ENCODE data around the gene ARID1B. TPM values are rescaled to one million over a fixed set of nuclear protein-coding genes. Genes with fewer than 3 reads are reported as not detected.

The ARID1B gene
- total RNA-seq, 5 donors from 2014 or later (not counting 1 experiment from before 2014, with no cell fraction given) = 103 to 161 (median 108) TPM

DNA sequence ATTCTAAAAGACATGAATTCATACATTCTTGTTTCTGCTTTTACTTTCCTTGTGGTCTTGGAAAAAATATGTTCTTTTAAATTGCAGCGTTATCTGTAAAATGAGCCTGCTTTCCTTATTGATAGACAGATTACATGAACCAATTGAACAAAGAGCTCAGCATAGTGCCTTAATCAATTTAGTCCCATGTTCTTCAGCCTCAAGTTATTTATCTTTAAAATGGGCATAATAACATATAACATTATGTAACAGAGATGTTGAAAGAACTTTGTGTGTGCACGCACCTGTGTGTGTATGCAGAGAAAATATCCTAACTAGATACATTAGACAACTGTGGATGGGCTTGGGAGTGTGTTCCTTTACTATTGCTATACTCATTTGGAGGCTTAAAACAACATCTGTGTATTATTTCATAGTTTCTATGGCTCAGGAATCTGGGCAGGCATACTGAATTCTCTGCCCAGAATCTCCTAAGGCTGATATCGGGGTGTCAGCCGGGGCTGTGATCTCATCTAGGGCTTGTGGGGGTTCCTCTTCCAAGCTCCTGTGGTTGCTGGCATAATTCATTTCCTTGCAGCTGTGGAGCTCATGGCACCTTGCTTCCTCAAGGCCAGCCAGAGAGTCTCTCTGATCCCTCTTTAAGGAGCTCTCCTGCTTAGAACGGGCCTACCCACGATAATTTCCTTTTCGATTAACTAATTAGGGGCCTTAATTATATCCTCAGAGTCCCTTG lies 194.1 kb downstream of the ARID1B start:
- Mint-ChIP-seq H3K27ac (no peak overlapping the region), H3K36me3 (no peaks in the 10 kb centered on the region), H3K4me1 (peaks cover 78 to 88% (median 78%) of the 10 kb centered on the region in 3 donors), H3K27me3 (no peaks in the 10 kb centered on the region), H3K9me3 (no peaks in the 10 kb centered on the region), H3K4me3 (no peak overlapping the region)
- no peak for ATAC-seq (replicated peaks in 1 of 4)
- WGBS (ENCODE audit: insufficient coverage) = 100% methylated on average over 1 of the region's 7 CpGs
- no peak overlapping the region for H3K27ac ChIP-seq (ENCODE audit: low read length)
- no peaks in the 10 kb centered on the region for H3K27me3 ChIP-seq (replicated peaks in 1 of 2; ENCODE audit: control insufficient read depth in 2 of 2, extremely low read depth in 1 of 2, insufficient read depth in 2 of 2, low read length in 1 of 2)
- no peaks in the 10 kb centered on the region for H3K9me3 ChIP-seq
- H3K4me1 ChIP-seq (ENCODE audit: control insufficient read depth in 1 of 2, extremely low read depth in 1 of 2, insufficient read depth in 2 of 2, low read length in 2 of 2) = peaks cover 6 to 24% of the 10 kb centered on the region in 2 experiments
- no peak for DNase-seq
- POLR2A ChIA-PET = no interaction called here
- peaks cover 0 to 4% of the 10 kb centered on the region in 2 donors for H3K36me3 ChIP-seq (ENCODE audit: control insufficient read depth in 2 of 2, extremely low read depth in 1 of 2, insufficient read depth in 1 of 2, low read length in 1 of 2)
- H3K4me3 ChIP-seq (ENCODE audit: control insufficient read depth in 1 of 2, extremely low read depth in 1 of 2, low read length in 1 of 2) = no peak overlapping the region
- CTCF ChIA-PET = no interaction called here

DNA sequence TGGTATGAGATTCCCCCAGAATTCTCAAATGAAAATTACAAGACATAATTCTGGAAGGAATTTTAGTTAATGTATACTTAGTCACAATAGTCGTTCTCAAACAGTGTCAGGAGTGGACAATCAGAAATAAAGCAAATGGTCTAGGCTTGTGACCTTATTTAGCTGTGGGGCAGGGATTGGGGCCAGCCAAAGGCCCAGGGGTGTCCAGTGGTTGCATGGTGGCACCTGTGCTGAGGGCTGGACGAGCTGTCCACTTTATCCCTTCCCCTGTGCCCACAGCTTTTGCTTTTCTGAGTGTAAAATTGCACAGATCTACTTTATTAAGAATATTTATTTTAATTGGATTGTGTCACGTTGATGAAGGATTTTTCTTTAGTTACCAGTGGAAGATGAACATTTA lies 195.0 kb downstream of the ARID1B start:
- Histone ChIP-seq H3K9me3 (no peaks in the 10 kb centered on the region), H3K4me3 (ENCODE audit: control insufficient read depth in 1 of 2, extremely low read depth in 1 of 2, low read length in 1 of 2) (no peak overlapping the region), H3K27ac (ENCODE audit: low read length) (no peak overlapping the region), H3K27me3 (replicated peaks in 1 of 2; ENCODE audit: control insufficient read depth in 2 of 2, extremely low read depth in 1 of 2, insufficient read depth in 2 of 2, low read length in 1 of 2) (no peaks in the 10 kb centered on the region), H3K4me1 (ENCODE audit: control insufficient read depth in 1 of 2, extremely low read depth in 1 of 2, insufficient read depth in 2 of 2, low read length in 2 of 2) (peaks cover 6 to 24% of the 10 kb centered on the region in 2 experiments), H3K36me3 (ENCODE audit: control insufficient read depth in 2 of 2, extremely low read depth in 1 of 2, insufficient read depth in 1 of 2, low read length in 1 of 2) (no peaks in the 10 kb centered on the region)
- ChIA-PET POLR2A (interaction anchor here in 1 of 2 donors (0.6 kb wide), 1 partner anchor 64 kb away, joined by 4 read pairs; no protein-coding TSS in a partner anchor), CTCF (no interaction called here)
- DNase-seq (no peak), ATAC-seq (replicated peaks in 1 of 4) (no peak)
- Mint-ChIP-seq H3K4me3 (no peak overlapping the region), H3K27ac (no peak overlapping the region), H3K36me3 (no peaks in the 10 kb centered on the region), H3K4me1 (peaks cover 83 to 92% (median 83%) of the 10 kb centered on the region in 3 donors), H3K9me3 (no peaks in the 10 kb centered on the region), H3K27me3 (no peaks in the 10 kb centered on the region)
- WGBS (ENCODE audit: insufficient coverage) = no CpG with 5 or more reads among the region's 3 CpGs

DNA sequence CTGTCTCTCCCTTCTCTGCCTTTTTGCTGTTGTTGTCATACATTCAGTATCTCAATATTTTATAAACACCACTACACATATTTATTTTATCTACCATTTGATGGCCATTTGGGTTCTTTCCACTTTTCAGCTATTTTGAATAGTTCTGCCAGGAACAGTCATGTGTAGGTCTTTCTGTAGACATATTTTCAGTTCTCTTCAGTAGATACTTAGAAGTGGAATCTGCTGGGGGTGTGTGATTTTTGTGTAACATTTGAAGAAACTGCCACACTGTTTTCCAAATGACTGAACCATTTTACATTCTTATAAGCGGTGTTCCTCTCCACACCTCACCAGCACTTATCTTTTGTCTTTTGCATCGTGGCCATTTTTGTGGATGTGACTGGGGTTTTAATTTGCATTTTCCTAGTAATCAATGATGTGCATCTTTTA lies 197.7 kb downstream of the ARID1B start:
- Mint-ChIP-seq H3K36me3 (no peaks in the 10 kb centered on the region), H3K9me3 (no peaks in the 10 kb centered on the region), H3K27ac (peak overlapping the region; percentile 56 to 78), H3K4me3 (peak overlapping the region; percentile 18 to 70 (median 52)), H3K27me3 (no peaks in the 10 kb centered on the region), H3K4me1 (peaks cover 85 to 91% (median 87%) of the 10 kb centered on the region in 3 donors)
- H3K4me3 ChIP-seq (ENCODE audit: control insufficient read depth in 1 of 2, extremely low read depth in 1 of 2, low read length in 1 of 2) = no peak overlapping the region
- H3K9me3 ChIP-seq = no peaks in the 10 kb centered on the region
- H3K36me3 ChIP-seq (ENCODE audit: control insufficient read depth in 2 of 2, extremely low read depth in 1 of 2, insufficient read depth in 1 of 2, low read length in 1 of 2) = no peaks in the 10 kb centered on the region
- DNase-seq (no peak), ATAC-seq (replicated peaks in 1 of 4) (no peak)
- H3K27me3 ChIP-seq (replicated peaks in 1 of 2; ENCODE audit: control insufficient read depth in 2 of 2, extremely low read depth in 1 of 2, insufficient read depth in 2 of 2, low read length in 1 of 2) = no peaks in the 10 kb centered on the region
- POLR2A ChIA-PET = interaction anchor here (0.6 to 0.7 kb wide), 3 partner anchors 21 to 331 kb away, joined by 3 to 4 read pairs (median 3); no protein-coding TSS in a partner anchor
- CTCF ChIA-PET = no interaction called here
- no peak overlapping the region for H3K27ac ChIP-seq (ENCODE audit: low read length)
- WGBS (ENCODE audit: insufficient coverage) = no CpG with 5 or more reads among the region's 2 CpGs
- H3K4me1 ChIP-seq (ENCODE audit: control insufficient read depth in 1 of 2, extremely low read depth in 1 of 2, insufficient read depth in 2 of 2, low read length in 2 of 2) = peaks cover 6 to 23% of the 10 kb centered on the region in 2 experiments

DNA sequence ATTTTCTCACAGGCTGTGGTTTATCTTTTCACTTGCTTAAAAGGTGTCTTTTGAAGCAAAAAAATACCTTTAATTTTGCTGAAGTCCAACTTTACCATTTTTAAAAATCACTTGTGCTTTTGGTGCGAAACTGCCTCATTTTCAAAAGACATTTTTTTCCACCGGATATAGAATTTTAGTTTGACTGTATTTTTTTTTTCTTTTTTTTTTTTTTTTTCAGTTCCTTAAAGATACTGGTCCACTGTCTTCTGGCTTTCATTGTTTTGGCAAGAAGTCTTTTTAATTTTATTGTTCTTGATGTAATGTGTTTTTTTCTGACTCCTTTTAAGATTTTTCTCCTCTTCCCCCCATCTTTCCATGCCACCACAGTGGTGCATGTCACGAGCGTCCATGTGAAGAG lies 198.2 kb downstream of the ARID1B start:
- peaks cover 89 to 94% (median 91%) of the 10 kb centered on the region in 3 donors for H3K4me1 Mint-ChIP-seq
- no peaks in the 10 kb centered on the region for H3K9me3 Mint-ChIP-seq
- H3K9me3 ChIP-seq = no peaks in the 10 kb centered on the region
- H3K27ac Mint-ChIP-seq = peak overlapping the region; percentile 33 to 55
- ChIA-PET POLR2A (no interaction called here), CTCF (no interaction called here)
- peaks cover 6 to 26% of the 10 kb centered on the region in 2 experiments for H3K4me1 ChIP-seq (ENCODE audit: control insufficient read depth in 1 of 2, extremely low read depth in 1 of 2, insufficient read depth in 2 of 2, low read length in 2 of 2)
- WGBS (ENCODE audit: insufficient coverage) = 75% methylated on average over 2 of the region's 4 CpGs
- H3K27me3 ChIP-seq (replicated peaks in 1 of 2; ENCODE audit: control insufficient read depth in 2 of 2, extremely low read depth in 1 of 2, insufficient read depth in 2 of 2, low read length in 1 of 2) = no peaks in the 10 kb centered on the region
- no peaks in the 10 kb centered on the region for H3K27me3 Mint-ChIP-seq
- peak overlapping the region in 1 of 2 donors; percentile 33 for H3K4me3 ChIP-seq (ENCODE audit: control insufficient read depth in 1 of 2, extremely low read depth in 1 of 2, low read length in 1 of 2)
- no peaks in the 10 kb centered on the region for H3K36me3 ChIP-seq (ENCODE audit: control insufficient read depth in 2 of 2, extremely low read depth in 1 of 2, insufficient read depth in 1 of 2, low read length in 1 of 2)
- no peak overlapping the region for H3K27ac ChIP-seq (ENCODE audit: low read length)
- DNase-seq (no peak), ATAC-seq (replicated peaks in 1 of 4) (no peak)
- no peaks in the 10 kb centered on the region for H3K36me3 Mint-ChIP-seq
- H3K4me3 Mint-ChIP-seq = peak overlapping the region; percentile 70 to 79 (median 77)

DNA sequence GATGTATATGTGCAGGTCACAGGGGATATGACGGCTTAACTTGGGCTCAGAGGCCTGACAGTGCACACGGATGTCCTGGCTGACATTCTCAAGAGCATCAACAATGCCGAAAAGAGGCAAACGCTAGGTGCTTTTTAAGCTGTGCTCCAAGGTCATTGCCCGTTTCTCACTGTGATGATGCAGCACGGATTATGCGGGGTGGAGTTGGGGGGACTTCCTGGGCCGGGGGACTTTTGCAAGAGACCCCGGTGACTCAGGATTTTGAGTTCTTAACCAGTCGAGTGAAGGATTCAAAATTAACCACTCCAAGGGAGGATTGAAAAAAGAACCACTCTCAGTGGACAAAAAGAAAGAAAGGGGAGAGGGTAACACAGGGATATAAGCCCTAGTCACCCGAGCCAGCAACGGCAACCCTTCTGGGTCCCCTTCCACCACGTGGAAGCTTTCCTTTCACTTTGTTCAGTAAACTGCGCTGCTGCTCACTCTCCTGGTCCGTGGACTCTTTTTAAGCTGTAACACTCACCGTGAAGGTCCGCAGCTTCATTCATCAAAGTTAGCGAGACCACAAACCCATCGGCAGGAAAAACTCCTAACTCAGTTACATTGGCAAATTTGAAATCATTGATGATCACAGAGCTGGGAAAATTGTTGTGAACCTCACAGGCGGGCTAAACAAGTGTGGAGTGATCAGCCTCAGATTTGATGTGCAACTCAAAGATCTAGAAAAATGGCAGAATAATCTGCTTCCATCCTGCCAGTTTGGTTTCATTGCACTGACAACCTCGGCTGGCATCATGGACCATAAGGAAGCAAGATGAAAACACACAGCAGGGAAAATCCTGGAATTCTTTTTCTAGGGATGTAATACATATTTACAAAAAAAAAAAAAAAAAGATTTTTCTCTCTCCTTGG lies 199.3 kb downstream of the ARID1B start:
- Mint-ChIP-seq H3K4me3 (peak overlapping the region; percentile 70 to 79 (median 77)), H3K27ac (peak overlapping the region; percentile 22 to 33), H3K4me1 (peaks cover 89 to 98% (median 91%) of the 10 kb centered on the region in 3 donors), H3K9me3 (no peaks in the 10 kb centered on the region), H3K36me3 (no peaks in the 10 kb centered on the region), H3K27me3 (no peaks in the 10 kb centered on the region)
- no peaks in the 10 kb centered on the region for H3K36me3 ChIP-seq (ENCODE audit: control insufficient read depth in 2 of 2, extremely low read depth in 1 of 2, insufficient read depth in 1 of 2, low read length in 1 of 2)
- CTCF ChIA-PET = interaction anchor here in 1 of 2 donors (0.7 to 0.8 kb wide), 2 partner anchors 34 to 44 kb away, joined by 3 read pairs; no protein-coding TSS in a partner anchor
- WGBS (ENCODE audit: insufficient coverage) = 79% methylated on average over 10 of the region's 21 CpGs
- H3K27me3 ChIP-seq (replicated peaks in 1 of 2; ENCODE audit: control insufficient read depth in 2 of 2, extremely low read depth in 1 of 2, insufficient read depth in 2 of 2, low read length in 1 of 2) = no peaks in the 10 kb centered on the region
- ATAC-seq (replicated peaks in 1 of 4) (peak in 2 of 4 experiments; percentile 19 to 61), DNase-seq (peak in 4 of 35 experiments; percentile 10 to 23 (median 20))
- peaks cover 8 to 25% of the 10 kb centered on the region in 2 experiments for H3K4me1 ChIP-seq (ENCODE audit: control insufficient read depth in 1 of 2, extremely low read depth in 1 of 2, insufficient read depth in 2 of 2, low read length in 2 of 2)
- H3K4me3 ChIP-seq (ENCODE audit: control insufficient read depth in 1 of 2, extremely low read depth in 1 of 2, low read length in 1 of 2) = peak overlapping the region; percentile 15 to 33
- H3K27ac ChIP-seq (ENCODE audit: low read length) = no peak overlapping the region
- POLR2A ChIA-PET = interaction anchor here in 1 of 2 donors (0.6 to 1.1 kb wide), 2 partner anchors 24 to 39 kb away, joined by 3 to 7 read pairs; no protein-coding TSS in a partner anchor
- no peaks in the 10 kb centered on the region for H3K9me3 ChIP-seq

Data from T-cell (primary cell).